HUDEP-2 (cell line): ENCODE measurements around the gene LUZP1.

ENCODE experiments used
- DNase-seq, 76 experiments: peaks; one replicate each; lab custom pipeline; 2025; ENCODE audit not compliant: unreplicated experiment in 76 of 76; lab: John Stamatoyannopoulos, UW

Gene LUZP1

GRCh38 chr1:23159963-23160877 is 8.4 kb downstream of the LUZP1 start:
- DNase-seq: no peak

GRCh38 chr1:23156940-23157339 is 11.7 kb downstream of the LUZP1 start:
- no peak for DNase-seq

DNA sequence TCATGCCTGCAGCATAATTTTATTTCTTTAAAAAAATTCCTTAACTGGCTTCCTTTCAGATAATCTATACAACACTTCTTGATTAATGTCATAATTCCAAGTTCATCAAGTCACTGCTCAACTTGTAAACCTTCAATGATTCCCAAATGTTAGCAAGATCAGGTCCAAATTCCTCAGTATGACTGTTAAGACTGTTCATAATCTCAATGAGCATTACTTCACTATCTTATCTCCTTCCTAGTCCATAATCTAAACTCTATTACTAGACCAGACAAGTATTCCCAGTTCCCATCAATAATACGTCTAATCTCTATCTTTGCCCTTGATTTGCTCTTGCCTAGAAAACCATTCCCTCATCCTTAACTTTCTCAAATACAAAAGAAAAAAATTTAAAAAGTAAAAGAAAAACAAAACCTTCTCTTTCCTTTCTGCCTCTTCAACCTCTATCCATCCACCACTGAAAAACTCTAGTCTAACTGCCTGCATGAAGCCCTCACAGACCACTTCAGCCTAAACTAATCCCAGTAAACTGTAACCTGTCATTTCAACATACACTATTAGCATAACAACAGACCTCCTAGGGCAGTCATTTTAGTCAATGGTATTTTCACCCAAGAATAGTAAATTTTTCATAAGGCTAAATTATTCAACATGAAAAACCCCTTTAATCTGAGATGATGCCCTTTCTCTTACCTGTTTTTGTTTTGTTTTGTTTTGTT is 15.5 kb downstream of the LUZP1 start:
- no peak for DNase-seq

DNA sequence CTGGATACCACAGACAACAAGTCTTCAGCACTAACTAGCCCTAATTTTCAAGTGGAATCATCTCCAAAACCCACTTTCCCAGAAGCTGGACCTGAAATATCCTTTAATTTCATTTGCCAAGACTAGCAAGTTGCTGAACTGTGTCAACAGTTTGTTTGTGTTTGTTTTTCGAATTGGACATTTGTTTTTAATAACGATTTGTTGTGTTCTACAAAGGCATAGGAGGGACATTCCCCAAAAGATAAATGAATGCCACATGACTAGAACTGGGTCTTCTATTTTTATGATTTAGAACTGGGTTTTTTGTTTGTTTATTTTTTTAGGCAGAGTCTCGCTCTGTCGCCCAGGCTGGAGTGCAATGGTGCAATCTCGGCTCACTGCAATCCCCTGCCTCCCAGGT is 17.9 kb downstream of the LUZP1 start:
- DNase-seq: no peak

DNA sequence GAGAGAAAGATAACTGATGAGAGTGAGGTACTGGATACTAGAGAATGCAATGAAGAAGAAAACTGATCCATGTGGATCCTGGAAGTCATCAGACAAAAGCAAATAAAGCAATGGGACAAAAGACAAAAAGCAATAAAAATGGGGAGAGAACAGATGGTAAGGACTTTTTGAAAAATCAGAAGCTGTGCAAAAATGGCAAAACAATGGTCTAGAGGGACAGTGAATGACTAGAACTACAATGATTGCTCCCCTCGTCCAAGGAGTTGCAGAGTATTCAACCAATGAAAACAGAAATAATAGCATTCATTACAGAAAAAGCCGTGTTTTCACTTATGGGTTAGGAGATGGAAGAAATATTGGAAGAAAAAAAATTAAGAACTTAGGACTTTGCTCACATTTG is 18.5 kb downstream of the LUZP1 start:
- DNase-seq: no peak

- DNase-seq: peak in 2 of 76 experiments; percentile 2 to 6
These were observed 19.5 kb downstream of the LUZP1 start for GRCh38 chr1:23149114-23149513.

DNA sequence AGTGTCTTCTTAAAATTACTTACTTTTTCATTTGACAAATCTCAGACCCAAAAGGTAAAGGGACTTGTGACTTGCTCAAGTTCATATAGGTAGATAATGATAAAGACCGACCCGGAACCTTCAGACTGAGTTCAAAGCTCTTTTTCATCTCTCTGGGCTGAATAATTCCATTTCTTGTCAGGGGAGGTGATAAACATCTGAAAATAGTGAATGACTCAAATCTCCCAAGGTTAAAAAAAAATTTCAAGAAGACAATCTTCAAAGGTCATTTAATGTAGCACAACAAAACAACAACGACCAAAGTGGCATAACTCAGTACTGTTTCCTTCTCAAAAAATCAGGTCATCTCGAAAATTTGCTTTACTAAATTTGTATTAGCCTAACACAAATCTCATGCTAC is 20.6 kb downstream of the LUZP1 start:
- DNase-seq: peak in 1 of 76 experiments; percentile 12

DNA sequence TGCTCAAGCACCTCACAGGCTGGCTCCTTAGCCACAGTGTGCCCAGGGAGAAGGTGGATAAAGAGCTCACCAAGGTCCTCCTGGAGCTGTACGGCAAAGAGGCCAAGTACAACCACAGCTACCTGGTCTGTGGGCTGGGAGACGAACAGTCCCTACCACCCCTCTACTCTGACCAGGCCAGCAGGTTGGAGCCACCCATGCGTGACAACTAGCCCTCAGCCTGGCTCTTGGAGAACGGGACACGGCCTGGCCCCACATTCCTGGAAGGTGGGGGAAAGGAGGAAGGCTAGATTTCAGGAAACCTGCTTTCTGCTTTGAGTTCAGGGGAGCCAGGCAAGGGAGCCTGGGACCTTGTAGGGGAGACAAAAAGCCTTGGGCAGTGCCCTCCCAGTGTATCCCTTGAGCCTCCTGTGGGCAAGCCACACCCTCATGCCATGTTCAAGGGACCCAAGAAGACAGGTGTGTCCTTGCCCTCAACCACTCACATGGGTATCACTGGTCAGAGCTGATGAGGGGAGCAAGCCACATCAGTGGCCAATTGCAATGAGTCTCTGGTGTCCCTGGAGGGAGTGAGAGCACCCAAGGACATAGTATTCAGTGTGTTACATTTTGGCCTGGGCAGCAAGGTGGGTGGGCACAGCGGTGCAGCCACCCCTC is 27.6 kb downstream of the LUZP1 start:
- no peak for DNase-seq

DNA sequence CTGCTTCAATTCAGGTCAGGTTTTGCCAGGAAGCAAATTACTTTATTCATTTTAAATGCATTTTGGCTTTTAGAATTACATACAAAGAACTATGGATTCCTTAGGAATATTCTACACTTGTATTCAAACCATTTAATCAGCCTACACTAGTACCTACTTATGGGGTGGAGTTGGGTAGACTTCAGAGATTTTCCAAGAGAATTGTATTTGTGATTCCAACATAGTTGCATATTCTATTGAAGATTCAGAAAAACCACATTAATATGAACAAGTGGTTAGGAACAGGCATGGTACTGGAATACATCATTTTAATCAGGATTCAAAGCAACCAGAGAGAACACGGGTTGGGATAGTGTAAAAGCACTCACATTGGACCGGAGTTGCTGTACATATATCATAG is 33.4 kb downstream of the LUZP1 start:
- DNase-seq: no peak

GRCh38 chr1:23134055-23134454 is 34.6 kb downstream of the LUZP1 start:
- DNase-seq: no peak

DNA sequence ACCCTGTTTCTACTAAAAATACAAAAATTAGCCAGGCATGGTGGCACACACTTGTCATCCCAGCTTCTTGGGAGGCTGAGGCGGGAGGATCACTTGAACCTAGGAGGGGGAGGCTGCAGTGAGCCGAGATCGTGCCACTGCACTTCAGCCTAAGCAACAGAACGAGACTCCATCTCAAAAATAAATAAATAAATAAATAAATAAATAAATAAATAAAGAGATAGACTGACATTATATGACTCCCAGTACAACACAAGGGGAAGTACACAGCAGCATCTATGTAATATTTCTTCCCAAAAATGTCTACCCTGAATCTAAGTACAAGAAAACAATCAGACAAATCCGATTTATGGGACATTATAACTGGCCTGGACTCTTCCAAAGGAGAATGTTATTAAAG is 35.1 kb downstream of the LUZP1 start:
- no peak for DNase-seq

DNA sequence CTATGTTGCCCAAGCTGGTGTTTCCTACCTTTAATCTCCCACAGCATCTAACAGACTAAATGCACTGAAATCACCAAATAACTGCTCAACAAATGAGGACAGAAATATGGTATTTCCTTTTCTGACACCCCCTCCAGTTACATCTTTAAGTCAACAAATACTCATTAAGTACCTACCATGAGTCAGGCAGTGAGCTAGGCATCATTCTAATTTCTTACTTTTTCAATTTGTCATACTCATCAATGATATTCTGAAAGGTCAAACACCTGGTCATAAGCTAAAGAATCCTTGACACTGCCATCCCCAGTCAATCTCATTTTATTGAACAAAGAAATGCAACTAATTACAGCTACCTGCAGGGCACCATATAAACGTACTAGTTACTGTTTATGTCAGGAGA is 36.6 kb downstream of the LUZP1 start:
- DNase-seq: no peak

DNA sequence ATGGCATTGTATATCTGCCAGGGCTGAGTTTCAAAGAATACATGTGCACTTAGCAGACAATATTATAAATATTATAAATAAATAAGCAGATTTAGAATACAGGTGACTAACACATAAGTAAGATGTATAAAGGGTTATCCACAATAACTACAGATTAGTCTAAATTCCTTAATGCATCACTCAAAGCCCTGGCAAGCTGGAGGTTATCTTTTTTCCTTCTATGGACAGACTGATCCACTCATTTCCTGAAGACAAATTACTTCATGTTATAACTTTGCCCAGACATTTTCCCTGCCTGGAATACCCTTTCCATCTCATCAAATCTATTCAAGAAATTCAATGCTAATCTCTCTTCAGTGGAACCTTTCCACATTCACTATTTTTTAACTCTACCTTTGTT is 38.8 kb downstream of the LUZP1 start:
- no peak for DNase-seq

DNA sequence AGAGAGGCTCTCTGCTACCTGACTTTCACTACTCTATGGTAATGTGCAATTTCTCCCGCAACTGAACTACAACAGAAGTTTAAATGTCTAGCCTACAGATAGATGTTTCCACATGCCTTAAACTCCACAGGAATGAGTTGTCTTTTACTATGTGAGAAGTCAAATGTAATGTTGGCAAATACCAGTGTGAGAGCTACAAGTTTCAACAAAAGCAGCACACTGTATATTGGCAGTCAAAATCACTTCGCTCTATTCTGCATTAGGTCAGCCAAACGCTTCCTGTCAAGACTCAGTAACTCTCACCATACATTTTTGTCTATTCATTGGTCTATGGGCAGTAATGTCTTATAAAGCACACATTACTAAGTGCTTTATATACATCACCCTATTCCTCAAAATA is 41.9 kb downstream of the LUZP1 start:
- no peak for DNase-seq

DNA sequence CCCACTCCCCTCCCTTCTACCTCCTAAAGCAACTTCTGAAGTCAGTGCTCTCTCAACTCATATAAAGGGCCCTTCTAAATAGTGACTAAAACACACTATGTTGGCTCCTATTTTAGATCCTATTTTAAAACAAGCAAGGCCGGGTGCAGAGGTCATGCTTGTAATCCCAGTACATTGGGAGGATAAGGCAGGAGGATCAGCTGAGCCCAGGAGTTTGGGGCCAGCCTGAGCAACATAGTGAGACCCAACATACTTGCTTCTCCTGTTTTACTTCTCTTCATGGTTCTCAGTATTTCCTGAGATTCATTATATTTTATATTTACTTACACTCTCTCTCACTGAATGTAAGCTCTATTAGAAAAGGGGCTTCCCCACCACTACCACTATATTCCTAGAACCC is 42.5 kb downstream of the LUZP1 start:
- DNase-seq: no peak

DNA sequence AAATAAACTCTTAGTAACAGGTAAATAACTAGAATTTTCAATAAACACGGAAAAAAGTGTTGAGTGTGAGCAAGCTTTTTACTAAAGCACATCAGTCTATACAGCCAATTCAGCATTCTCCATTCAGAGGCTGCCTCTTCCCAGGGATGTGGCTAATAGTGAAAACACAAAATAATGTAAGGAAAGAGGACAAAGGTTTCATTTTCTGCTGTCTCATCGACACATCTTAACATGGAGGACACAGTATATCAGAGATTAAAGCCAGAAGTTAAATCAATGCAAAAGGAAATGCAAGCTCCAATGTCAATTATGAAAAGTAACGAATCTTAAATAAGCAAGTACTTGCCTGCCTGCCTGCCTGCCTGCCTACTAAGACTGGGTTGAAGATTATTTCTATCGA is 43.2 kb downstream of the LUZP1 start:
- no peak for DNase-seq

GRCh38 chr1:23124259-23125026 is 44.2 kb downstream of the LUZP1 start:
- DNase-seq: no peak

DNA sequence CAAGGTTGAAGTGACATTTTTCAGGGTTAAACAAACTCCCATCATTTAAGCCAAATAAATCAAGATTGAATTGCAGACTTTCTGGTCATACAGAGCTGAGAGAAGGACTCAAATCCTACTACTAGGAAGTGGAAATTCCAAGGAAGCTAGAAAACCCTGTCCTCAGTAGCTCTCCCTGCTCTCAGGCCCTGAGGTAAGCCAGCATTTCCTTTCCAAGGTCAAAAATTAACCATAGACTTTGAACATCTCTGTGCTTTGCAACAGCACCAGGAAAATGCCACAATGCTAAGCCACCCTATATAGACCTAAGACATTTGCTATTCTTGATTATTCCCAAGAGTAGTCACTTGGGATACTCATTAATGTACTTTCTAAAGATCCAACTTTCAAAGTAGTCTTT is 45.1 kb downstream of the LUZP1 start:
- DNase-seq: no peak

DNA sequence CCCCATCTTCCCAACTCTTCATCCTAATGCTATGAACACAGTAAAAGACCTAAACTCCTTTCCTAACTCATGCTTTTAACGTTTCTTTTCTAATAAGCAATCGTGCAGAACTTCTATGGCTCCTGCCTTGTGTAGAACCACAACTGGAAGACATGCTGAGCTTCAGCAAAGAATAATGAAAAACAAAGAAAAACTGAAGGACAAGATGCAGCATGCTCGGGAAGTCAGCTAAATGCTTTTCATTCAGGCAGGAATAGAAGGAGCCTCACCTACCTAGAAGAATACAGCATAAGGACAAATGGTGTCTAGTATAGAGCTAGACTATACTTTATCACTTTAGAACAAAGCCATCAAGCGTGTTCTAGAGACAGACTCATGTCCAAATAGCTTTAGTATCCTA is 45.9 kb downstream of the LUZP1 start:
- DNase-seq: no peak

GRCh38 chr1:23122023-23122748 is 46.5 kb downstream of the LUZP1 start:
- no peak for DNase-seq
